Osteocyte (in vitro differentiated cells): Measurements from ENCODE around the gene TMEM123. TPM values are rescaled to one million over a fixed set of nuclear protein-coding genes. Genes with fewer than 3 reads are reported as not detected.

Experiments
- DNase-seq: peaks from one replicate; pipeline ENCODE4 v3.0.0; 2021; ENCODE audit warnings: mixed read lengths; ENCODE audit not compliant: unreplicated experiment; ENCODE audit errors: extremely low spot score
- H3K27ac Mint-ChIP-seq: one replicate; pipeline ENCODE4 v1.8.0; 2021; ENCODE audit warnings: mild to moderate bottlenecking, mixed read lengths; ENCODE audit not compliant: unreplicated experiment
- H3K27me3 Mint-ChIP-seq: one replicate; pipeline ENCODE4 v1.8.0; 2021; ENCODE audit warnings: mixed read lengths; ENCODE audit not compliant: unreplicated experiment
- H3K36me3 Mint-ChIP-seq: one replicate; pipeline ENCODE4 v1.8.0; 2021; ENCODE audit warnings: mixed read lengths; ENCODE audit not compliant: unreplicated experiment
- H3K4me1 Mint-ChIP-seq: one replicate; pipeline ENCODE4 v1.8.0; 2021; ENCODE audit warnings: mixed read lengths; ENCODE audit not compliant: unreplicated experiment
- H3K4me3 Mint-ChIP-seq: one replicate; pipeline ENCODE4 v1.8.0; 2021; ENCODE audit warnings: mild to moderate bottlenecking, moderate library complexity, mixed read lengths; ENCODE audit not compliant: unreplicated experiment
- H3K9me3 Mint-ChIP-seq: one replicate; pipeline ENCODE4 v1.8.0; 2021; ENCODE audit warnings: mixed read lengths; ENCODE audit not compliant: unreplicated experiment
- total RNA-seq: library from RNA; stranded (reverse); gene quantifications from 2 replicates; pipeline ENCODE4 v1.2.1, GENCODE V29; 2021
- TF ChIP-seq, protein P1 (sequence below): fragments of 200-600 bp; sonication (generic); IDR thresholded peaks from 2 replicates; pipeline ENCODE4 v1.5.0; 2021; ENCODE audit warnings: antibody characterized with exemption, mild to moderate bottlenecking, moderate library complexity

Gene TMEM123
- total RNA-seq, 1 donor from 2014 or later: 250 TPM

DNA sequence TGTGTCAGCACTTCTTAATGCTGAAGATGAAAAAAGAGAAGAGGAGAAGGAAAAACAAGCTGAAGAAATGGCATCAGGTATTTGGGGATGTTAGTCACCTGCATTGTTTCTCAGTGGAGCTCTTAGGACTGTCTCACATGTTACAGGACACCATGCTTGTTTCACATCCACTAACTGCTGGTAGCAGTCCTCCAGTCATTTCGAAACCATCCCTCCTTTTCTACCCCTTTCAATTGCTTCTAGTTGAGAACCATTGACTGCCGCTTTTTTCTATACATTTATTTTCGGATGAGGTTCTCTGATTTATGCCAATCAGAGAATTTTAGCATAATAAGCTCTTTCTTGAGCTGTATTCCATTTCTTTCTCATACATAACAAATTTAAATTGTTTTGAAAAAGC is 84.1 kb downstream of the TMEM123 start:
- H3K4me3 Mint-ChIP-seq: no peak overlapping the region
- no peak for DNase-seq
- no peaks in the 10 kb centered on the region for H3K9me3 Mint-ChIP-seq
- peaks cover 25% of the 10 kb centered on the region for H3K36me3 Mint-ChIP-seq
- no peak overlapping the region for H3K27ac Mint-ChIP-seq
- TF ChIP-seq, protein P1, sequence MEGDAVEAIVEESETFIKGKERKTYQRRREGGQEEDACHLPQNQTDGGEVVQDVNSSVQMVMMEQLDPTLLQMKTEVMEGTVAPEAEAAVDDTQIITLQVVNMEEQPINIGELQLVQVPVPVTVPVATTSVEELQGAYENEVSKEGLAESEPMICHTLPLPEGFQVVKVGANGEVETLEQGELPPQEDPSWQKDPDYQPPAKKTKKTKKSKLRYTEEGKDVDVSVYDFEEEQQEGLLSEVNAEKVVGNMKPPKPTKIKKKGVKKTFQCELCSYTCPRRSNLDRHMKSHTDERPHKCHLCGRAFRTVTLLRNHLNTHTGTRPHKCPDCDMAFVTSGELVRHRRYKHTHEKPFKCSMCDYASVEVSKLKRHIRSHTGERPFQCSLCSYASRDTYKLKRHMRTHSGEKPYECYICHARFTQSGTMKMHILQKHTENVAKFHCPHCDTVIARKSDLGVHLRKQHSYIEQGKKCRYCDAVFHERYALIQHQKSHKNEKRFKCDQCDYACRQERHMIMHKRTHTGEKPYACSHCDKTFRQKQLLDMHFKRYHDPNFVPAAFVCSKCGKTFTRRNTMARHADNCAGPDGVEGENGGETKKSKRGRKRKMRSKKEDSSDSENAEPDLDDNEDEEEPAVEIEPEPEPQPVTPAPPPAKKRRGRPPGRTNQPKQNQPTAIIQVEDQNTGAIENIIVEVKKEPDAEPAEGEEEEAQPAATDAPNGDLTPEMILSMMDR: no peak
- no peaks in the 10 kb centered on the region for H3K4me1 Mint-ChIP-seq
- H3K27me3 Mint-ChIP-seq: no peaks in the 10 kb centered on the region

DNA sequence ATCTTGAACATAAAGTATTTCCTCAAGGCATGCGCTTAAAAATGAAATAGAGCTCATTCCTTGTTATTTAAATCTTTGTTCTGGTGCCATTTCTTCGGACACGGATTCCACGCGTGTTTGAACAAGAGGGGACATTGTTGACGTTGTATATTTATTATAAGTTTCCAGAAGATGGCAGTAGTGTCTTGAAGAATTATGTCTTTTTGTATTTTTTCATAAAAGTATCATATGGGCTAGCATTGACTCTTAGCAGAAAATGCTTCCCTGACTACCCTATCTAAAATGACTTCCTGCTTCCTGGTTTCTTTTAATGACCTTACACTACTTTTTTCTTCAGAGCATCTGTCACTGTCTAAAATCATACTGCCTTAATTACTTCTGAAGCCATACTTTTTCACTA is 85.2 kb downstream of the TMEM123 start:
- DNase-seq: no peak
- TF ChIP-seq, protein P1: peak; percentile 62
- Mint-ChIP-seq H3K27ac (peak overlapping the region; percentile 54), H3K4me3 (no peak overlapping the region), H3K36me3 (peaks cover 29% of the 10 kb centered on the region), H3K4me1 (no peaks in the 10 kb centered on the region), H3K27me3 (no peaks in the 10 kb centered on the region), H3K9me3 (no peaks in the 10 kb centered on the region)

- no peaks in the 10 kb centered on the region for H3K27me3 Mint-ChIP-seq
- peak overlapping the region; percentile 13 for H3K27ac Mint-ChIP-seq
- H3K9me3 Mint-ChIP-seq: no peaks in the 10 kb centered on the region
- peaks cover 43% of the 10 kb centered on the region for H3K36me3 Mint-ChIP-seq
- peaks cover 11% of the 10 kb centered on the region for H3K4me1 Mint-ChIP-seq
- TF ChIP-seq, protein P1: no peak
- no peak for DNase-seq
- H3K4me3 Mint-ChIP-seq: no peak overlapping the region
Observed at GRCh38 chr11:102364991-102365390, 87.6 kb downstream of the TMEM123 start.

- DNase-seq: no peak
- Mint-ChIP-seq H3K27ac (no peak overlapping the region), H3K9me3 (no peaks in the 10 kb centered on the region), H3K27me3 (no peaks in the 10 kb centered on the region), H3K36me3 (peaks cover 44% of the 10 kb centered on the region), H3K4me1 (peaks cover 17% of the 10 kb centered on the region), H3K4me3 (no peak overlapping the region)
- TF ChIP-seq, protein P1: no peak
Observed at GRCh38 chr11:102361086-102362031, 91.2 kb downstream of the TMEM123 start.

GRCh38 chr11:102360681-102361080 is 91.9 kb downstream of the TMEM123 start:
- TF ChIP-seq, protein P1: no peak
- H3K27ac Mint-ChIP-seq: peak overlapping the region; percentile 33
- peaks cover 48% of the 10 kb centered on the region for H3K36me3 Mint-ChIP-seq
- DNase-seq: no peak
- no peaks in the 10 kb centered on the region for H3K9me3 Mint-ChIP-seq
- no peak overlapping the region for H3K4me3 Mint-ChIP-seq
- H3K27me3 Mint-ChIP-seq: no peaks in the 10 kb centered on the region
- H3K4me1 Mint-ChIP-seq: peaks cover 17% of the 10 kb centered on the region
